Measurements from ENCODE around the gene MSRB3. TPM values are rescaled to one million over a fixed set of nuclear protein-coding genes. Genes with fewer than 3 reads are reported as not detected.

Gene MSRB3
- total RNA-seq, 2 experiments from 2014 or later: not detected

GRCh38 chr12:65458718-65459117 lies 180.2 kb downstream of the MSRB3 start:
- H3K36me3 Mint-ChIP-seq (ENCODE audit: low read depth): no peaks in the 10 kb centered on the region
- H3K4me3 Mint-ChIP-seq: no peak overlapping the region
- peaks cover 2% of the 10 kb centered on the region for H3K9me3 Mint-ChIP-seq
- H3K4me1 Mint-ChIP-seq (ENCODE audit: low read depth): no peaks in the 10 kb centered on the region
- intact Hi-C loops (cut with micrococcal nuclease): no loop called here
- CTCF ChIA-PET: no interaction called here
- no peak for DNase-seq
- H3K27me3 Mint-ChIP-seq (ENCODE audit: low read depth): peaks cover 2% of the 10 kb centered on the region
- H3K27ac Mint-ChIP-seq: no peak overlapping the region

DNA sequence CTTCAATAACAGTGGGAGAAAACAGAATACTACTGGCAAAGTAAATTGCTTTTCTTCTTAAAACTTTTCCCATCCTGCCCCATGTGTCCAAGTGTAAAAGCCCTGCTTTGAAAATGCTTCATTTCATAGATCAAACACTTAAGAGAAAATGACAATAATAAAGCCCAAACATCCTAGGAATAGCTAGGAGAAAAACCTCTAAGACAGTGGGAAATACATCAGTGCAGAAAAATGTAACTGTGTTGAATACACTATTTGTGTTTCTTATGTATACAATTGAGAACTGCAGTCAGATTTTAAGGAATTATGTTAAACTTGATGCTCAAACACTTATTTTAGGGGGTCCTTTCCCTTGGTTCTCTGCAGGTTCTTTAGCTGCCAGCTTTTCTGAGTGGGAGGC lies 181.1 kb downstream of the MSRB3 start:
- no peak for DNase-seq
- Mint-ChIP-seq H3K27me3 (ENCODE audit: low read depth) (peaks cover 2% of the 10 kb centered on the region), H3K27ac (no peak overlapping the region), H3K9me3 (peaks cover 2% of the 10 kb centered on the region), H3K36me3 (ENCODE audit: low read depth) (no peaks in the 10 kb centered on the region), H3K4me1 (ENCODE audit: low read depth) (no peaks in the 10 kb centered on the region), H3K4me3 (no peak overlapping the region)
- intact Hi-C loops (cut with micrococcal nuclease): no loop called here
- CTCF ChIA-PET: no interaction called here

DNA sequence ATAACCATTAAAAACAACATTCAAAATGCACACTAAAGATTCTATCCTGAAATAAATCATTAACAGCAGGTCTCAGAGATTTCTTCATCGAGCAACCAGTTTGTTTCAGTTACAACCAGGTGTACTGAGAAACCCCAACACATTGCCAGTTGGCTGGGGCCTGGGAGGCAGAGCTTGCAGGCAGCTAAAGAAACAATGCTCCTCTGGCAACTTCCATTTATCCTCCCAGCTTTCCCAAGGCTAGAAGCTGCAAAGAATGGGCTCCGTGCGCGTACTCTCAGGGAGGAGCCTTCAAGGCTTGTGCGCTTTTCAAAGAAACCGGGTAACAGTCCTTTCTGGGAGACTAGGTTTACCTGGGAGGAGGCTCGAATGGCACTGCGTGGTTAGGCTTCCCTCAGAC lies 181.6 kb downstream of the MSRB3 start:
- no peak overlapping the region for H3K27ac Mint-ChIP-seq
- no peak for DNase-seq
- no peak overlapping the region for H3K4me3 Mint-ChIP-seq
- H3K9me3 Mint-ChIP-seq: peaks cover 2% of the 10 kb centered on the region
- intact Hi-C loops (cut with micrococcal nuclease): no loop called here
- no peaks in the 10 kb centered on the region for H3K36me3 Mint-ChIP-seq (ENCODE audit: low read depth)
- no peaks in the 10 kb centered on the region for H3K4me1 Mint-ChIP-seq (ENCODE audit: low read depth)
- CTCF ChIA-PET: no interaction called here
- H3K27me3 Mint-ChIP-seq (ENCODE audit: low read depth): peaks cover 2% of the 10 kb centered on the region

GRCh38 chr12:65461017-65461416 lies 182.5 kb downstream of the MSRB3 start:
- peaks cover 2% of the 10 kb centered on the region for H3K27me3 Mint-ChIP-seq (ENCODE audit: low read depth)
- DNase-seq: no peak
- peaks cover 2% of the 10 kb centered on the region for H3K9me3 Mint-ChIP-seq
- no peaks in the 10 kb centered on the region for H3K4me1 Mint-ChIP-seq (ENCODE audit: low read depth)
- no peaks in the 10 kb centered on the region for H3K36me3 Mint-ChIP-seq (ENCODE audit: low read depth)
- no peak overlapping the region for H3K27ac Mint-ChIP-seq
- H3K4me3 Mint-ChIP-seq: no peak overlapping the region
- CTCF ChIA-PET: interaction anchor here (0.6 kb wide), 1 partner anchor 33 kb away, joined by 3 read pairs; no protein-coding TSS in a partner anchor
- intact Hi-C loops (cut with micrococcal nuclease): no loop called here

GRCh38 chr12:65462484-65462883 lies 184.0 kb downstream of the MSRB3 start:
- intact Hi-C loops (cut with micrococcal nuclease): no loop called here
- no peak for DNase-seq
- Mint-ChIP-seq H3K36me3 (ENCODE audit: low read depth) (no peaks in the 10 kb centered on the region), H3K27ac (no peak overlapping the region), H3K4me3 (no peak overlapping the region), H3K4me1 (ENCODE audit: low read depth) (no peaks in the 10 kb centered on the region), H3K27me3 (ENCODE audit: low read depth) (peaks cover 2% of the 10 kb centered on the region), H3K9me3 (peaks cover 2% of the 10 kb centered on the region)
- CTCF ChIA-PET: interaction anchor here (0.8 kb wide), 1 partner anchor 28 kb away, joined by 3 read pairs; no protein-coding TSS in a partner anchor

DNA sequence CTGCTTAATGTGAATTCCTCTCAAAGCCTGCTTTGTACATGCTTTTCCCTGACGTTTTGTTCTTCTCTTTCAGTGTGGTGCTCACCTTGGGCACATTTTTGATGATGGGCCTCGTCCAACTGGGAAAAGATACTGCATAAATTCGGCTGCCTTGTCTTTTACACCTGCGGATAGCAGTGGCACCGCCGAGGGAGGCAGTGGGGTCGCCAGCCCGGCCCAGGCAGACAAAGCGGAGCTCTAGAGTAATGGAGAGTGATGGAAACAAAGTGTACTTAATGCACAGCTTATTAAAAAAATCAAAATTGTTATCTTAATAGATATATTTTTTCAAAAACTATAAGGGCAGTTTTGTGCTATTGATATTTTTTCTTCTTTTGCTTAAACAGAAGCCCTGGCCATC lies 184.6 kb downstream of the MSRB3 start:
- no peaks in the 10 kb centered on the region for H3K9me3 Mint-ChIP-seq
- CTCF ChIA-PET: no interaction called here
- H3K36me3 Mint-ChIP-seq (ENCODE audit: low read depth): no peaks in the 10 kb centered on the region
- H3K27me3 Mint-ChIP-seq (ENCODE audit: low read depth): peaks cover 2% of the 10 kb centered on the region
- H3K27ac Mint-ChIP-seq: no peak overlapping the region
- H3K4me1 Mint-ChIP-seq (ENCODE audit: low read depth): no peaks in the 10 kb centered on the region
- DNase-seq: no peak
- H3K4me3 Mint-ChIP-seq: no peak overlapping the region
- intact Hi-C loops (cut with micrococcal nuclease): no loop called here

DNA sequence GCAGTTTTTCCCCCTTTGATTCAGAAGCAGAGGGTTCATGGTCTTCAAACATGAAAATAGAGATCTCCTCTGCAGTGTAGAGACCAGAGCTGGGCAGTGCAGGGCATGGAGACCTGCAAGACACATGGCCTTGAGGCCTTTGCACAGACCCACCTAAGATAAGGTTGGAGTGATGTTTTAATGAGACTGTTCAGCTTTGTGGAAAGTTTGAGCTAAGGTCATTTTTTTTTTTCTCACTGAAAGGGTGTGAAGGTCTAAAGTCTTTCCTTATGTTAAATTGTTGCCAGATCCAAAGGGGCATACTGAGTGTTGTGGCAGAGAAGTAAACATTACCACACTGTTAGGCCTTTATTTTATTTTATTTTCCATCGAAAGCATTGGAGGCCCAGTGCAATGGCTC lies 185.1 kb downstream of the MSRB3 start:
- Mint-ChIP-seq H3K36me3 (ENCODE audit: low read depth) (no peaks in the 10 kb centered on the region), H3K9me3 (no peaks in the 10 kb centered on the region), H3K4me1 (ENCODE audit: low read depth) (no peaks in the 10 kb centered on the region), H3K27ac (no peak overlapping the region), H3K4me3 (no peak overlapping the region), H3K27me3 (ENCODE audit: low read depth) (peaks cover 2% of the 10 kb centered on the region)
- intact Hi-C loops (cut with micrococcal nuclease): no loop called here
- CTCF ChIA-PET: interaction anchor here (0.6 kb wide), 1 partner anchor 66 kb away, joined by 5 read pairs; no protein-coding TSS in a partner anchor
- DNase-seq: no peak

DNA sequence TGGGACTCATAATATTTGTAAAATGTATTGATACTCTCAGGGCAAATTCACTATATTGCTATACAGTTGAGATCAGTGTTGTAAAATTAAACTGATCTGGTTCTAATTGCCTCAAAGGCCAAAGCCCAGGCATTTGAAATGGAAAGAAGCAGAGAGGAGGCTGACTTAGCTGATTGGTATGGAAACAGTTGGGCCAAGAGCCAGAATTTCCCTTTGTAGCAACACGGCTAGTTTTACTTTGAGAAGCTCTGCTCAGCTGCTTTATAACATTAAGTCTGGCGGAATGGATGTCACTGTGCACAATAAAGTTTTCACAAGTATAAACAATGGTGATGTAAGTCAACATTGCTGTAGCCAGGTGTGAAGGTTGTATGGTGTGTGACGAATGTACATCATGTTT lies 186.4 kb downstream of the MSRB3 start:
- CTCF ChIA-PET: no interaction called here
- no peaks in the 10 kb centered on the region for H3K9me3 Mint-ChIP-seq
- no peak overlapping the region for H3K4me3 Mint-ChIP-seq
- no peaks in the 10 kb centered on the region for H3K36me3 Mint-ChIP-seq (ENCODE audit: low read depth)
- no peak for DNase-seq
- intact Hi-C loops (cut with micrococcal nuclease): no loop called here
- H3K27me3 Mint-ChIP-seq (ENCODE audit: low read depth): peaks cover 2% of the 10 kb centered on the region
- H3K4me1 Mint-ChIP-seq (ENCODE audit: low read depth): no peaks in the 10 kb centered on the region
- no peak overlapping the region for H3K27ac Mint-ChIP-seq

DNA sequence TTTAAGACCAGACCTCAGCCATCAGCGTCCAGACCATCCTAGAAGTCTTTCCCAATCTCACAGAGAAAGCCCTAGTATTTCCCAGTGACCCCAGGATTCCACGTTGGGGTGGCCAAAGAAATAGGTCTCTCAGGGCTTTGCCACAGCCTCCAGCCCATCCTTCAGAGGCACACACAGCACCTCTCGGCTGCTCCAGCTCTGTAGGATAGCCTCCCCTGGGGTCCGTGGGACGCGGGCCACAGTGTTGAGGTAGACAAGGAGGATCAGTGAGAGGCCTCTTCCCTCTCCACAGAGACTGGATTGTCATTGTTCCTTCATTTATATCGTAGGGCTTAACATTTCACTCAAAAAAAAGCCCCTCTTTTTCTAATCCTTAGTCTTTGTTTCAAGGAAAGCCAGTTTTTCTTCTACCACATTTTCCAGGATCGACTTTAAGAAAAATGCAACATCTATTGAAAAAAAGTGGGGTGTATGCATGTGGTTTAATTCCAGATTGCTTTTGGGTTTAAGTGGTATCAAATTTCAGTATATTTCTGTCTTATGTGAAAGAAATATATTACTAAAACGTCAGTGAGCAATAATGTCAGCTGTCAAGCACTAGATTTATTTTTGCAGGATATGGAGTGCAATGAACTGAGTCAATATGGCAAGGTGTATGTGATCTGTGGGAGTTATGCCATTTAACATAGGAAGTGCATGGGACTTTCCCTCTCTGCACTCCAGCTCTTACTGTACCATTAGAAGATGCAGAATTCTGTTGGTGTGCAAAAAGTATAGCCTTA lies 187.5 kb downstream of the MSRB3 start:
- H3K9me3 Mint-ChIP-seq: no peaks in the 10 kb centered on the region
- H3K27ac Mint-ChIP-seq: no peak overlapping the region
- intact Hi-C loops (cut with micrococcal nuclease): no loop called here
- H3K4me3 Mint-ChIP-seq: no peak overlapping the region
- DNase-seq: no peak
- H3K36me3 Mint-ChIP-seq (ENCODE audit: low read depth): no peaks in the 10 kb centered on the region
- no peaks in the 10 kb centered on the region for H3K4me1 Mint-ChIP-seq (ENCODE audit: low read depth)
- peaks cover 4% of the 10 kb centered on the region for H3K27me3 Mint-ChIP-seq (ENCODE audit: low read depth)
- CTCF ChIA-PET: no interaction called here

- CTCF ChIA-PET: no interaction called here
- H3K36me3 Mint-ChIP-seq (ENCODE audit: low read depth): no peaks in the 10 kb centered on the region
- no peak for DNase-seq
- intact Hi-C loops (cut with micrococcal nuclease): no loop called here
- no peaks in the 10 kb centered on the region for H3K4me1 Mint-ChIP-seq (ENCODE audit: low read depth)
- H3K27ac Mint-ChIP-seq: no peak overlapping the region
- H3K4me3 Mint-ChIP-seq: no peak overlapping the region
- H3K27me3 Mint-ChIP-seq (ENCODE audit: low read depth): peaks cover 4% of the 10 kb centered on the region
- no peaks in the 10 kb centered on the region for H3K9me3 Mint-ChIP-seq
These were observed 188.4 kb downstream of the MSRB3 start for GRCh38 chr12:65466911-65467310.

DNA sequence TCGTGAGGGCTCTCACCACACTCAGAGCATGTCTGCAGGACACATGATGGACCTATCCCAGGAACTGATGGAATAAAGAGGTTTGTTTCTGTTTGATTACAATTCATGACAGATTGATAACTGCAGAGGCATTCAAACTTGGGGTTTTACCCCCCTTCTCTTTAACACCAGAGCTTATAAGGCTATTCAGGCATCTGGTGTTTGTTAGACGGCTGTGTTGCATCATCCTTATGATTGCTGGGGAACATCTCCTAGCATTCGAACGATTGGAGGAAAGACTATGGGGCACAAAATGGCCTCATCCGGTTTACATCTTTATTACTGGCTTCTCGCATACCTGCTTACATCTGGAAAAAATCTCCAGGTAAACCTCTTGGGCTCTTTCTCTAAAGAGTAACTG lies 191.8 kb downstream of the MSRB3 start:
- no peaks in the 10 kb centered on the region for H3K9me3 Mint-ChIP-seq
- no peak overlapping the region for H3K4me3 Mint-ChIP-seq
- H3K36me3 Mint-ChIP-seq (ENCODE audit: low read depth): no peaks in the 10 kb centered on the region
- intact Hi-C loops (cut with micrococcal nuclease): no loop called here
- no peak overlapping the region for H3K27ac Mint-ChIP-seq
- H3K27me3 Mint-ChIP-seq (ENCODE audit: low read depth): peaks cover 6% of the 10 kb centered on the region
- no peak for DNase-seq
- CTCF ChIA-PET: no interaction called here
- H3K4me1 Mint-ChIP-seq (ENCODE audit: low read depth): no peaks in the 10 kb centered on the region

- no peak overlapping the region for H3K27ac Mint-ChIP-seq
- intact Hi-C loops (cut with micrococcal nuclease): no loop called here
- no peaks in the 10 kb centered on the region for H3K36me3 Mint-ChIP-seq (ENCODE audit: low read depth)
- CTCF ChIA-PET: interaction anchor here (0.6 kb wide), 1 partner anchor 292 kb away, joined by 5 read pairs; no protein-coding TSS in a partner anchor
- no peak overlapping the region for H3K4me3 Mint-ChIP-seq
- no peaks in the 10 kb centered on the region for H3K9me3 Mint-ChIP-seq
- no peaks in the 10 kb centered on the region for H3K4me1 Mint-ChIP-seq (ENCODE audit: low read depth)
- DNase-seq: no peak
- peaks cover 6% of the 10 kb centered on the region for H3K27me3 Mint-ChIP-seq (ENCODE audit: low read depth)
These were observed 193.6 kb downstream of the MSRB3 start for GRCh38 chr12:65472079-65472478.

- CTCF ChIA-PET: no interaction called here
- H3K9me3 Mint-ChIP-seq: no peaks in the 10 kb centered on the region
- DNase-seq: no peak
- H3K27me3 Mint-ChIP-seq (ENCODE audit: low read depth): peaks cover 6% of the 10 kb centered on the region
- intact Hi-C loops (cut with micrococcal nuclease): no loop called here
- no peaks in the 10 kb centered on the region for H3K4me1 Mint-ChIP-seq (ENCODE audit: low read depth)
- H3K36me3 Mint-ChIP-seq (ENCODE audit: low read depth): no peaks in the 10 kb centered on the region
- no peak overlapping the region for H3K4me3 Mint-ChIP-seq
- no peak overlapping the region for H3K27ac Mint-ChIP-seq
These were observed 196.3 kb downstream of the MSRB3 start for GRCh38 chr12:65474831-65475230.

Measured in activated naive CD4-positive, alpha-beta T cell treated with anti-CD3 and anti-CD28 coated beads for 36 hours (primary cell).